GM12891 (cell line): ENCODE data around the gene MFGE8.

Experiments
- DNase-seq: peaks from one replicate; pipeline ENCODE4 v3.0.0; 2011; ENCODE audit warnings: low spot score; ENCODE audit not compliant: insufficient read length
- FAIRE-seq: peaks from 2 replicates; lab custom pipeline; 2011; peaks lifted over from hg19 to GRCh38; lab: Jason Lieb, UNC
- PAX5 ChIP-seq: IDR thresholded peaks from 2 replicates; pipeline ENCODE4 v1.6.1; 2011; ENCODE audit warnings: low read length, moderate library complexity, mild to moderate bottlenecking; ENCODE audit not compliant: insufficient read depth, severe bottlenecking
- POLR2A ChIP-seq: IDR thresholded peaks from 2 replicates; pipeline ENCODE4 v1.6.1; 2011; ENCODE audit warnings: low read depth, low read length, control low read depth
- POLR2AphosphoS5 ChIP-seq: IDR thresholded peaks from 2 replicates; pipeline ENCODE4 v1.6.1; 2011; ENCODE audit warnings: low read depth, low read length, control low read depth
- POU2F2 ChIP-seq: IDR thresholded peaks from 2 replicates; pipeline ENCODE4 v1.6.1; 2011; ENCODE audit warnings: low read depth, mild to moderate bottlenecking, control low read depth, low read length, moderate library complexity
- SPI1 ChIP-seq: IDR thresholded peaks from 2 replicates; pipeline ENCODE4 v1.6.1; 2011; ENCODE audit warnings: low read depth, low read length, control low read depth
- TAF1 ChIP-seq: IDR thresholded peaks from 2 replicates; pipeline ENCODE4 v1.6.1; 2011; ENCODE audit warnings: low read depth, low read length, control low read depth

Gene MFGE8

GRCh38 chr15:88918738-88919137 is 5.6 kb upstream of the MFGE8 start:
- TF ChIP-seq POLR2AphosphoS5 (no peak), POLR2A (no peak), TAF1 (no peak), SPI1 (no peak), POU2F2 (no peak)
- FAIRE-seq (no peak), DNase-seq (no peak)

- DNase-seq (no peak), FAIRE-seq (no peak)
- TF ChIP-seq PAX5: no peak
- no peak for TF ChIP-seq POU2F2
- TF ChIP-seq SPI1: no peak
- TF ChIP-seq POLR2A: no peak
- TF ChIP-seq POLR2AphosphoS5: no peak
- TF ChIP-seq TAF1: no peak
Observed at GRCh38 chr15:88917760-88918159, 4.6 kb upstream of the MFGE8 start.

- TF ChIP-seq POLR2AphosphoS5 (no peak), SPI1 (no peak), TAF1 (no peak)
- DNase-seq (no peak), FAIRE-seq (no peak)
Observed at GRCh38 chr15:88915354-88915753, 2.2 kb upstream of the MFGE8 start.

DNA sequence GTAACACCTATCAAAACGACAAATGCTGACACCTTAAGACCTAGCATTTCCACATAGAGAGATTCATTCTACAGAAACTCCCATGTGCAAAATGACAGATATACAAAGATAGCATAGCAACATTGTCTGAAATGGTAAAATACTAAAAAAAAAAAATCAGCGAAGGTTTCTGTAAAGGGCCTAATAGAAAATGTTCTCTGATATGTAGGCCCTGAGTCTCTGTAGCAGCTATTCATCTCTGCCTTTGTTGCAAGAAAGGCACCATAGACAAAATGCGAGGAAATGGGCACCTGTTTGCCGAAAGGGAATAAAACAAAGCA is 631 bp upstream of the MFGE8 start:
- FAIRE-seq (no peak), DNase-seq (no peak)
- TF ChIP-seq POLR2A (no peak), TAF1 (no peak), POLR2AphosphoS5 (no peak), POU2F2 (no peak), SPI1 (no peak), PAX5 (no peak)

DNA sequence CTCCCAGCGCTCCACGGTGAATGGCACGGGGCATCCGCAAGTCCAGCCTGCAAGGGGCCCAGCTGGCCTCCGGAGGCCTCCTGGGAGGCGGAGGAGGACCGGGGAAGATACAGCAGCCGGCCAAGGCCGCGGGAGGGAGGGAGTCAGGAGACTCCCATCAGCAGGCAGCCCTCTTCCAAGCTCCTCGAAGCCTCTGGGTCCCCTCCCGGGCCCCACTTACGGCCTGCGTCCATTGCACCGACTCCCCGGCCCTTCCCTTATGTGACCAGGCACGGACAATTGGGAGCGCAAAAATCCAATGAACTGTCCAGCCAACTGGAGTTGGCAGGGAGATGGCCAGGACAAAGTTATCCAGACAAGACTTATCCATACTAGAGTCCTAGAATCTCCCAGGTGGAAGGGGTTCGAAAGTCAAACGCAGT is 668 bp downstream of the MFGE8 start:
- FAIRE-seq: no peak
- no peak for DNase-seq
- TF ChIP-seq POLR2A (no peak), POLR2AphosphoS5 (no peak), TAF1 (no peak), POU2F2 (no peak), PAX5 (no peak), SPI1 (no peak)

DNA sequence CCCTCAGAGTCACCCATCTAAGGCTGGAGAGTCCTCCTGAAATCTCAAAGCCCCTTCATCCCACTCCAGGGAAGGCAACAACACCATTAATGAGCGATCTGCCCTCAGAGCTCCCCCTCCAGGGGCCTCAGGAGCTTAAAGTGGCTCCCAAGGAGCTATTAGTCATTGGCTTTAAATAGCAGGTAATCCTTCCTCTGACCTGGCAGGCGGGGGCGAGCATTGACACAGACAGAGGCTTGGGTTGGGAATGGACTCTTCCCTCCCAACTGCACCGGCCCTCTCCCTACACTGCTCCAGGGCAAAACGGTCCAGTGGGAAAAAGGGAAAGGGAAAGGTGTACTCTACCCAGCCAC is 1.4 kb downstream of the MFGE8 start:
- FAIRE-seq: no peak
- TF ChIP-seq POLR2A (no peak), POLR2AphosphoS5 (no peak), SPI1 (no peak), PAX5 (no peak), TAF1 (no peak), POU2F2 (no peak)
- DNase-seq: no peak

GRCh38 chr15:88909956-88910831 is 3.0 kb downstream of the MFGE8 start:
- DNase-seq (no peak), FAIRE-seq (no peak)
- TF ChIP-seq POLR2A (no peak), POU2F2 (no peak), POLR2AphosphoS5 (no peak), PAX5 (no peak), SPI1 (no peak), TAF1 (no peak)

DNA sequence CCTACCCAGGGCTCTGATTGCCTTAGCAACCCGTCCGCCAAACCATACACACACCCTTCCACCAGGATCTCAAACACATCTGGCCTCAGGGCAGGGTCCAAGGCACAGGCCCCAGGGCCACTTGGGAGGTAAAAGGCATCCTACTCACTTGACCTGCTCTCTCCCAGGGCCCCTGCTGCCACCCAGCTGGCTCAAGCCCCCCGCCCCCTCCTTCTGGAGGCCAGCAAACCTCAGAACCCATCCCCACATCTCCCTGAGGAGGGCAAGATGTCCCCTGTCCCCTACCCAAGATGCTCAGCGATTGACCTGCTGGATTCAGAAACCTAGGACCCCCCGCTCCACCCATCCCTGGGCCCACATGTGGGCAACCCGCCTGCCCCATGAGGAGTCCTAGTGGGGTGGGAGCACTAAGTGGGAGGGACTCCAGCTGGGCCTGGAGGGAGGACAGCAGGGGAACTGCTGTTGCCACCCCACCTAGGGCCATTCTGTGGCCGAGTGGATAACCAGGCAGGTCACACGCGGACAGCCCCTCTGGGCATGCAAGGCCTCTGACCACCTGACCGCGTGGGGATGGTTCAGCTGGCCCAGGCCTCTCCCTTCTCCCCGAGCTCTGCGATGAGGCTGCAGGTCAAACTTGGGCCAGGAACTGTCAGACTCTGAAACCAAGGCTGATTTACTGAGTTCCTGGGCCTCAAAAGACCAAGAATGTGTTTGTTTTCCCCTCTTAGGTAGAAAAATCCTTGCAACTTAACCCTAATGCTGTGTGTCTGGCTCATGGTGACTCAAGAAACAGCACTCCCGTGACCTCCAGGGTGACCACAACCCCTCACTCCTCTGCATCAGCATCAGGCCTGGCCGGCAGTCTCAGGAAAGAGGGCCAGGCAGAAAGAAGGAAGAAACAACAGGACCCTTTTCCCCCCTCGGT is 4.2 kb downstream of the MFGE8 start:
- DNase-seq: no peak
- FAIRE-seq: no peak
- TF ChIP-seq POU2F2: no peak
- TF ChIP-seq POLR2A: no peak
- no peak for TF ChIP-seq SPI1
- no peak for TF ChIP-seq POLR2AphosphoS5
- no peak for TF ChIP-seq TAF1
- TF ChIP-seq PAX5: no peak

DNA sequence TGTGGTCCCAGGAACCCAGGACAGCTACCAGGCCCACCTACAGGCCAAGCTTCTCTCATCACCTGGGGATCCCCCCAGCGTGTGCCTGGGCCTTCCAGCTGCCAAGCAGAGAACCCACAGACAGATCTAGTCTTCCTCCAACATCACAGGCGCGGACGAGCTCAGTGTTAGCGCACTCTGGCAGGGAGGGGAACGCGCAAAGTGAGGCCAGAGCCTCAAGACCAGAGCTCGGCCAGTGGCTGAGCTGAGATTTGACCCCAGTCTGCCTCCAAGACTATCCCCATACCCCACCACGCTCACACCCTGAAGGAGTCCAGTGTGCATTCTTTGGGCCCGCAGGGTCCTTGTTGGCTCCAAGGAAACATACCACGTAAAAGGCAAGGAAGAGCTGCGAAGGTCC is 5.1 kb downstream of the MFGE8 start:
- TF ChIP-seq POU2F2: no peak
- no peak for TF ChIP-seq TAF1
- TF ChIP-seq POLR2A: no peak
- no peak for TF ChIP-seq SPI1
- TF ChIP-seq POLR2AphosphoS5: no peak
- no peak for TF ChIP-seq PAX5
- FAIRE-seq (no peak), DNase-seq (no peak)

GRCh38 chr15:88907111-88907510 is 6.1 kb downstream of the MFGE8 start:
- FAIRE-seq: no peak
- TF ChIP-seq POLR2AphosphoS5: no peak
- no peak for TF ChIP-seq PAX5
- no peak for TF ChIP-seq TAF1
- no peak for TF ChIP-seq SPI1
- TF ChIP-seq POU2F2: no peak
- no peak for TF ChIP-seq POLR2A
- no peak for DNase-seq
